ENCODE data around the gene SPPL3. TPM values are rescaled to one million over a fixed set of nuclear protein-coding genes. Genes with fewer than 3 reads are reported as not detected.
"Not testable (repeated sequence)": the region's sequence is repeated elsewhere in the genome, so short reads cannot be mapped to it uniquely, and the experiment has no call there.

Gene SPPL3, protein sequence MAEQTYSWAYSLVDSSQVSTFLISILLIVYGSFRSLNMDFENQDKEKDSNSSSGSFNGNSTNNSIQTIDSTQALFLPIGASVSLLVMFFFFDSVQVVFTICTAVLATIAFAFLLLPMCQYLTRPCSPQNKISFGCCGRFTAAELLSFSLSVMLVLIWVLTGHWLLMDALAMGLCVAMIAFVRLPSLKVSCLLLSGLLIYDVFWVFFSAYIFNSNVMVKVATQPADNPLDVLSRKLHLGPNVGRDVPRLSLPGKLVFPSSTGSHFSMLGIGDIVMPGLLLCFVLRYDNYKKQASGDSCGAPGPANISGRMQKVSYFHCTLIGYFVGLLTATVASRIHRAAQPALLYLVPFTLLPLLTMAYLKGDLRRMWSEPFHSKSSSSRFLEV
- 10 to 100 TPM in 3 of 4 donors, 1 to 10 TPM in 1; 5.4 to 82.7 (median 23.2) TPM for total RNA-seq

DNA sequence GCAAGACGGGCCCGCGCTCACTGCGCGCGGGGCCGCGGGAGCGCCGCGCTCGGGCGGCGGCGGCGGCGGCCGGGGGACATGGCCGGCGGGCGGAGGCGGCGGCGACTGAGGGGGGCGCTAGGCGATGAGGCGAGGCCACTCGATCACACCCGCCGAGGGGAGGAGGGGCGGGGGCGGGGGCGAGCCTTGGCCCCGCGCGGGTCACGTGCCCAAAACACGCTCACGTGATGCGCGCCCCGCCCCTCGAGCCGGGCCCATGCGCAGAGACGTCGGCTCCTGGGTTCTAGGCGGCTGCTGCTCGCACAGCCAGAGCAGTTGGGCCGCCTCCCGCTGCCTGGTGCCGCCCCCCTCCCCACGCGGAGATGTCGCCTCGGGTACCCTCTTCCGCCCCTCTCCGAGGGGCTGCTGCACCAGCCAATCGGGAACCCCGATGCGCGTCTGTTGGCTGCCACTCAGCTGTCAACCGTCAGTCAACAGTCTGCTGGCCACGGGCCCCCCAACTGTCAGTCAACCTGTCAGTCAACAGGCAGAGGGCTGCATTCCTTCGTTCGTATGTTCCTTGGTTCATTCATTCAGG, at the start of gene SPPL3:
SPPL3 (minus strand) TSS at position 162 of the 577 bp plus-strand sequence. CDS start 491 bp downstream, outside the sequence.
- intact Hi-C loops (cut with DNase I; ENCODE audit: low total_unique reads), result no loop called here
- Histone ChIP-seq H3K27me3 (no peaks in the 10 kb centered on the region), H3K4me1 (no peaks in the 10 kb centered on the region), H3K27ac (peak within 1 kb of the TSS; percentile 85 to 91), H3K36me3 (no peaks in the 10 kb centered on the region), H3K4me3 (peak within 1 kb of the TSS; percentile 92 to 100), H3K9me3 (no peaks in the 10 kb centered on the region)
- peak; percentile 89 to 92 for DNase-seq
- TF ChIP-seq, protein P1, sequence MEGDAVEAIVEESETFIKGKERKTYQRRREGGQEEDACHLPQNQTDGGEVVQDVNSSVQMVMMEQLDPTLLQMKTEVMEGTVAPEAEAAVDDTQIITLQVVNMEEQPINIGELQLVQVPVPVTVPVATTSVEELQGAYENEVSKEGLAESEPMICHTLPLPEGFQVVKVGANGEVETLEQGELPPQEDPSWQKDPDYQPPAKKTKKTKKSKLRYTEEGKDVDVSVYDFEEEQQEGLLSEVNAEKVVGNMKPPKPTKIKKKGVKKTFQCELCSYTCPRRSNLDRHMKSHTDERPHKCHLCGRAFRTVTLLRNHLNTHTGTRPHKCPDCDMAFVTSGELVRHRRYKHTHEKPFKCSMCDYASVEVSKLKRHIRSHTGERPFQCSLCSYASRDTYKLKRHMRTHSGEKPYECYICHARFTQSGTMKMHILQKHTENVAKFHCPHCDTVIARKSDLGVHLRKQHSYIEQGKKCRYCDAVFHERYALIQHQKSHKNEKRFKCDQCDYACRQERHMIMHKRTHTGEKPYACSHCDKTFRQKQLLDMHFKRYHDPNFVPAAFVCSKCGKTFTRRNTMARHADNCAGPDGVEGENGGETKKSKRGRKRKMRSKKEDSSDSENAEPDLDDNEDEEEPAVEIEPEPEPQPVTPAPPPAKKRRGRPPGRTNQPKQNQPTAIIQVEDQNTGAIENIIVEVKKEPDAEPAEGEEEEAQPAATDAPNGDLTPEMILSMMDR (IDR thresholded peaks at IDR 0.05), result peak in 1 of 4 experiments; percentile 36
- peak; percentile 44 to 74 for TF ChIP-seq POLR2A (IDR thresholded peaks at IDR 0.05)

DNA sequence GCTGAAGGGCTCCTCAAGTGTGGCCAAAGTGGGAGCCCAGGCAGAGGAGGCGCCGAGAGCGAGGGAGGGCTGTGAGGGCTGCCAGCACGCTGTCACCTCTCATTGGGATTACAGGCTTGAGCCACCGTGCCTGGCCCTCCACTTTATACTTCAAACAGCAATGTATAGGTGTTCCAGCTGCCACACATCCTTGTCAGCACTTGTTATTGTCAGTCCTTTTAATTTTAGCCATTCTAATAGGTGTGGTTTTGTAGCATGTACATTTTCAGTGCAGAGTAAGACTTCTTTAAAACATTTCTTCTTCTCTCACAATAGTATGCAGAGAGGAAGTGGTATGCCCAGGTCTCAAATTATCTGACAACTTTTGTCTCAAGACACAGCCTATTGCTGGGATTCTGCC, 46.6 kb upstream of the SPPL3 start:
- TF ChIP-seq, protein P1 (IDR thresholded peaks at IDR 0.05), result no peak
- no peak for TF ChIP-seq POLR2A (IDR thresholded peaks at IDR 0.05)
- DNase-seq, result no peak
- intact Hi-C loops (cut with DNase I; ENCODE audit: low total_unique reads), result no loop called here

DNA sequence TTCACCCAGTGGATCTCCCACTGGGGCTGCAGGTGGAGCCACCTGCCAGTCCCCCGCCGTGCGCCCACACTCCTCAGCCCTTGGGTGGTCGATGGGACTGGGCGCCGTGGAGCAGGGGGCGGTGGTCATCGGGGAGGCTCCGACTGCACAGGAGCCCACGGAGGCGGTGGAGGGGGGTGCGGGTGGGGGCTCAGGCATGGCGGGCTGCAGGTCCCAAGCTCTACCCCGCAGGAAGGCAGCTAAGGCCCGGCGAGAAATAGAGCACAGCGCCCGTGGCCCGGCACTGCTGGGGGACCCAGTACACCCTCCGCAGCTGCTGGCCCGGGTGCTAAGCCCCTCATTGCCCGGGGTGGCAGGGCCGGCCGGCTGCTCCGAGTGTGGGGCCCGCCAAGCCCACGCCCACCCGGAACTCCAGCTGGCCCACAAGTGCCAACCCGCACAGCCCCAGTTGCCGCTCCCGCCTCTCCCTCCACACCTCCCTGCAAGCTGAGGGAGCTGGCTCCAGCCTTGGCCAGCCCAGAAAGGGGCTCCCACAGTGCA, 46.2 kb upstream of the SPPL3 start:
- H3K4me3 ChIP-seq; intact Hi-C loops (cut with DNase I; ENCODE audit: low total_unique reads); H3K4me1 ChIP-seq; DNase-seq; H3K36me3 ChIP-seq; H3K27me3 ChIP-seq; H3K27ac ChIP-seq; H3K9me3 ChIP-seq: not testable (repeated sequence)

More for the DNA sequence above, 46.6 kb upstream of the SPPL3 start:
- H3K27ac ChIP-seq, result no peak overlapping the region
- no peaks in the 10 kb centered on the region for H3K4me1 ChIP-seq
- H3K4me3 ChIP-seq, result no peak overlapping the region
- no peaks in the 10 kb centered on the region for H3K36me3 ChIP-seq
- H3K9me3 ChIP-seq, result no peaks in the 10 kb centered on the region
- no peaks in the 10 kb centered on the region for H3K27me3 ChIP-seq

DNA sequence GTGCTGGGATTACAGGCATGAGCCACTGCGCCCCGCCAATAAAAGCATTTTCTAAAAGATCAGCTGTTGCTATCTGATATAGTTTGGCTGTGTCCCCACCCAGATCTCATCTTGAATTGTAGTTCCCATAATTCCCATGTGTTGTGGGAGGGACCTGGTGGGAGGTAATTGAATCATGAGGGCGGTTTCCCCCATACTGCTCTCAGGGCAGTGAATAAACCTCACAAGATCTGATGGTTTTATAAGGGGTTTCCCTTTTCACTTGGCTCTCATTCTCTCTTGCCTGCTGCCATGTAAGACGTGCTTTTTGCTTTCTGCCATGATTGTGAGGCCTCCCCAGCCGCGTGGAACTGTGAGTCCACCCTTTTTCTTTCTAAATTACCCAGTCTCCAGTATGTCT, 41.4 kb upstream of the SPPL3 start:
- H3K36me3 ChIP-seq; H3K4me3 ChIP-seq; H3K27me3 ChIP-seq; H3K27ac ChIP-seq; H3K4me1 ChIP-seq; DNase-seq; H3K9me3 ChIP-seq; intact Hi-C loops (cut with DNase I; ENCODE audit: low total_unique reads): not testable (repeated sequence)

DNA sequence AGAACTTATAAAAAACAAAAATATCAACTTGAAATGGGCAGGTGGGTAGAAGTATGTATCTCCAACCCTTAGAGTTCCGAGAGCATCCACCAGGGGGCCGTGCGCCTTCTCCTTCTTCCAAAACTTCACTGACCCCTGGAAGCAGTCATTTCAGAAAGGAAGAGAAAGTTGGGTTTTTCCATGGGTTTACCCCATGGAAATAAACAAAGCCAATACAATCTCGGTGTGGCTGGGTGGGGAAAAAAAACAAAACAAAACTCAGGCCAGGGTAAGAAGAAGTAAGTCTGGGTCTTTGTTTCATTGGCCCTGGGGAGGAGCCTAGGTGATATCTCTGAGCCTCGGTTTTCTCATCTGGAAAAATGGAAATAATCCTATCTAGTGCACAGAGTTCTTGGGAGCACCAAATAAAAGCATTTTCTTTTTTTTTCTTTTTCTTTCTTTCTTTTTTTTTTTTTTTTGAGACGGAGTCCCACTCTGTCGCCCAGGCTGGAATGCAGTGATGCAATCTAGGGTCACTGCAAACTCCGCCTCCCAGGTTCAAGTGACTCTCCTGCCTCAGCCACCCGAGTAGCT, 40.6 kb upstream of the SPPL3 start:
- no peaks in the 10 kb centered on the region for H3K9me3 ChIP-seq
- H3K4me1 ChIP-seq, result no peaks in the 10 kb centered on the region
- H3K36me3 ChIP-seq, result no peaks in the 10 kb centered on the region
- no peak for DNase-seq
- H3K27me3 ChIP-seq, result no peaks in the 10 kb centered on the region
- TF ChIP-seq POLR2A (IDR thresholded peaks at IDR 0.05), result no peak
- TF ChIP-seq, protein P1 (IDR thresholded peaks at IDR 0.05), result peak; percentile 12 to 48 (median 36)
- intact Hi-C loops (cut with DNase I; ENCODE audit: low total_unique reads), result no loop called here
- H3K27ac ChIP-seq, result no peak overlapping the region
- H3K4me3 ChIP-seq, result no peak overlapping the region

DNA sequence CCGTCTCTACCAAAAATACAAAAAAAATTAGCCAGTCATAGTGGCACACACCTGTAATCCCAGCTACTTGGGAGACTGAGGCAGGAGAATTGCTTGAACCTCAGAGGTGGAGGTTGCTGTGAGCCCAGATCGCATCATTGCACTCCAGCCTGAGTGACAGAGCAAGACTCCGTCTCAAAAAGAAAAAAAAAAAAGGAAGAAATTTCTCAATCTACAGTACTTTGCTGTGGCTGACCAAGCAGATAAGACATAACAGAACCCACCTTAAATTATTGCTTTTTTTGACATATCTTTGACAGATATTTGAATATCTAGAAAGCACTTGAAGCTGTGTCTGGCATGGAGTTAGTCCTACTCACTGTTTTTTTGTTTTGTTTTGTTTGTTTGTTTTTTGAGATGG, 39.3 kb upstream of the SPPL3 start:
- H3K9me3 ChIP-seq, result no peaks in the 10 kb centered on the region
- DNase-seq, result no peak
- intact Hi-C loops (cut with DNase I; ENCODE audit: low total_unique reads), result no loop called here
- no peaks in the 10 kb centered on the region for H3K27me3 ChIP-seq
- no peak overlapping the region for H3K4me3 ChIP-seq
- no peaks in the 10 kb centered on the region for H3K4me1 ChIP-seq
- no peak overlapping the region for H3K27ac ChIP-seq
- no peak for TF ChIP-seq POLR2A (IDR thresholded peaks at IDR 0.05)
- TF ChIP-seq, protein P1 (IDR thresholded peaks at IDR 0.05), result no peak
- no peaks in the 10 kb centered on the region for H3K36me3 ChIP-seq
